Measurements from ENCODE around the gene NFKBIZ. TPM values are rescaled to one million over a fixed set of nuclear protein-coding genes. Genes with fewer than 3 reads are reported as not detected.
"Not testable (repeated sequence)": the region's sequence is repeated elsewhere in the genome, so short reads cannot be mapped to it uniquely, and the experiment has no call there.

NFKBIZ gene
- total RNA-seq, 4 donors from 2014 or later = 37.5 to 132 (median 56.9) TPM

DNA sequence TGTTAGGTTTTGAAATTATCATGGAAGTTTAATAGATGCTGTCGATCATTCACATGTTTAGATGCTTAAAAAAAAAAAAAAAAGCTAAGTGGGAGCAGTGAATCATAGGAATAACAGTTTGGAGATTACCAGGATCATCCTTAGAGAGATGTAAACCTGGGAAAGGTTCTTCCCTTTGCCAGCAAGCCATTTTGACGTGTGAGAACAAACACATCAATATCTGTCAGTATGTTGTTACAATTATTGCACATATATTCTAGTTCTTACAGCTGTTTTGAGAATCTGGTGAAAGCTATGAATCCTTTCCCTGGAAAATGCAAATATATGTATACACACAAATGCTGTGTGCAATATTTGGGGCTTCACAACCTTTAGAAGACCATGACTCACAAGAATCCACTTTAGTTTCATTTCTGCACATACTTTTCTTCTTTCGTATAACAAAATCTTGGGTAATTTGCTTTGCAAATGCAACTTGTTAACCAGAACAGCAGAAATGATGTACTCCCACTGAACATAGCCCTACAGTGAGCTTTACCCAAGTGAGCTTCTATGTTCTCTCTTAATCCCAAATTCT, 12.0 kb downstream of the NFKBIZ start:
- Histone ChIP-seq H3K36me3 (peaks cover 48 to 50% of the 10 kb centered on the region in 2 donors), H3K27me3 (no peaks in the 10 kb centered on the region), H3K9me3 (no peaks in the 10 kb centered on the region), H3K4me1 (peaks cover 5 to 10% of the 10 kb centered on the region in 2 donors), H3K4me3 (replicated peaks in 1 of 3) (no peak overlapping the region), H3K27ac (no peak overlapping the region)
- TF ChIP-seq CTCF (IDR thresholded peaks at IDR 0.05) = no peak
- no peak for TF ChIP-seq POLR2A (IDR thresholded peaks at IDR 0.05)
- 87 to 94% methylated on average over 3 of the region's 3 CpGs for WGBS, 2 donors
- intact Hi-C loops (cut with DNase I) = no loop called here
- no peak for DNase-seq

- TF ChIP-seq POLR2A (IDR thresholded peaks at IDR 0.05) (no peak), CTCF (IDR thresholded peaks at IDR 0.05) (no peak)
- Histone ChIP-seq H3K27me3 (no peaks in the 10 kb centered on the region), H3K27ac (no peak overlapping the region), H3K4me1 (peaks cover 5 to 10% of the 10 kb centered on the region in 2 donors), H3K36me3 (peaks cover 42 to 44% of the 10 kb centered on the region in 2 donors), H3K4me3 (replicated peaks in 1 of 3) (no peak overlapping the region), H3K9me3 (no peaks in the 10 kb centered on the region)
- intact Hi-C loops (cut with DNase I) = no loop called here
- WGBS, 2 donors = 79 to 89% methylated on average over 5 of the region's 5 CpGs
- DNase-seq = no peak
Measured at GRCh38 chr3:101861789-101862415, 12.6 kb downstream of the NFKBIZ start.

- no peaks in the 10 kb centered on the region for H3K9me3 ChIP-seq
- TF ChIP-seq CTCF (IDR thresholded peaks at IDR 0.05) (no peak), POLR2A (IDR thresholded peaks at IDR 0.05) (no peak)
- intact Hi-C loops (cut with DNase I) = no loop called here
- peaks cover 35 to 37% of the 10 kb centered on the region in 2 donors for H3K36me3 ChIP-seq
- H3K4me1 ChIP-seq = peaks cover 11 to 12% of the 10 kb centered on the region in 2 donors
- H3K27me3 ChIP-seq = no peaks in the 10 kb centered on the region
- H3K27ac ChIP-seq = no peak overlapping the region
- no peak for DNase-seq
- H3K4me3 ChIP-seq (replicated peaks in 1 of 3) = no peak overlapping the region
- WGBS, 2 donors = 92 to 93% methylated on average over 3 of the region's 3 CpGs
Measured at GRCh38 chr3:101862416-101863165, 13.3 kb downstream of the NFKBIZ start.

DNA sequence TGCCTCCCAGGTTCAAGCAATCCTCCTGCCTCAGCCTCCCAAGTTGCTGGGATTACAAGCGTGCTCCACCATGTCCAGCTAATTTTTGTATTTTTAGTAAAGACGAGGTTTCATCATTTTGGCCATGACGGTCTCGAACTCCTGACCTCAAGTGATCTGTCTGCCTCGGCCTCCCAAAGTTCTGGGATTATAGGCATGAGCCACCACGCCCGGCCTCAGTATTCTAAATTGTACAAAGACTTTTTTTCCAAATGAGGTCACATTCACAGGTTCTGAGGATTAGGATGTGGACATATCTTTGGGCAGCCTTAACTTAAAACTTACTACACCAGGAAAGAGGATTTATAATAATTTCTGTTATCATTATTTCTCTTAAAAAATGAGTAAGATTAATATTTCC, 15.6 kb downstream of the NFKBIZ start:
- 97 to 98% methylated on average over 7 of the region's 7 CpGs for WGBS, 2 donors
- peak overlapping the region in 2 of 3 donors; percentile 48 to 80 for H3K27ac ChIP-seq
- H3K4me3 ChIP-seq (replicated peaks in 1 of 3); intact Hi-C loops (cut with DNase I); DNase-seq; H3K9me3 ChIP-seq; H3K27me3 ChIP-seq: not testable (repeated sequence)
- peaks cover 14 to 15% of the 10 kb centered on the region in 2 donors for H3K36me3 ChIP-seq
- peaks cover 25 to 29% of the 10 kb centered on the region in 2 donors for H3K4me1 ChIP-seq

GRCh38 chr3:101865751-101866509, 16.6 kb downstream of the NFKBIZ start:
- TF ChIP-seq POLR2A (IDR thresholded peaks at IDR 0.05) (no peak), CTCF (IDR thresholded peaks at IDR 0.05) (peak in 1 of 6 experiments; percentile 21)
- H3K27me3 ChIP-seq = no peaks in the 10 kb centered on the region
- peak; percentile 36 to 42 for DNase-seq
- 32 to 39% methylated on average over 5 of the region's 5 CpGs for WGBS, 2 donors
- H3K27ac ChIP-seq = peak overlapping the region; percentile 4 to 80 (median 48)
- peaks cover 6 to 8% of the 10 kb centered on the region in 2 donors for H3K36me3 ChIP-seq
- intact Hi-C loops (cut with DNase I) = no loop called here
- H3K4me3 ChIP-seq (replicated peaks in 1 of 3) = no peak overlapping the region
- no peaks in the 10 kb centered on the region for H3K9me3 ChIP-seq
- H3K4me1 ChIP-seq = peaks cover 25 to 29% of the 10 kb centered on the region in 2 donors

Measured in thyroid gland (tissue), 4 donors.